PFSK-1 (cell line): ENCODE measurements around the gene FRK.

Source experiments
- FOXP2 ChIP-seq: optimal IDR thresholded peaks from 2 replicates; pipeline ENCODE3; 2011; ENCODE audit warnings: borderline replicate concordance, control low read depth, inconsistent platforms; ENCODE audit not compliant: insufficient read depth; ENCODE audit errors: extremely low read length, extremely low read depth
- POLR2AphosphoS5 ChIP-seq: IDR thresholded peaks from 2 replicates; pipeline ENCODE4 v1.6.1; 2012; ENCODE audit warnings: low read depth, mild to moderate bottlenecking, control low read depth, low read length, moderate library complexity
- SIN3A ChIP-seq: IDR thresholded peaks from 2 replicates; pipeline ENCODE4 v1.6.1; 2012; ENCODE audit warnings: mild to moderate bottlenecking, low read length, moderate library complexity, borderline replicate concordance; ENCODE audit not compliant: insufficient read depth
- TAF1 ChIP-seq: IDR thresholded peaks from 2 replicates; pipeline ENCODE4 v1.6.1; 2012; ENCODE audit warnings: low read length, control low read depth, borderline replicate concordance; ENCODE audit not compliant: insufficient read depth
- TF ChIP-seq, protein P1 (sequence below), 2 experiments: IDR thresholded peaks; 2 replicates each; pipeline versions ENCODE4 v1.6.1 to v1.8.0; 2011 to 2012; ENCODE audit warnings: low read depth in 2 of 2, low read length in 2 of 2, control low read depth in 1 of 2, inconsistent platforms in 1 of 2, mild to moderate bottlenecking in 1 of 2, moderate library complexity in 1 of 2; ENCODE audit not compliant: insufficient read depth in 1 of 2

FRK gene

DNA sequence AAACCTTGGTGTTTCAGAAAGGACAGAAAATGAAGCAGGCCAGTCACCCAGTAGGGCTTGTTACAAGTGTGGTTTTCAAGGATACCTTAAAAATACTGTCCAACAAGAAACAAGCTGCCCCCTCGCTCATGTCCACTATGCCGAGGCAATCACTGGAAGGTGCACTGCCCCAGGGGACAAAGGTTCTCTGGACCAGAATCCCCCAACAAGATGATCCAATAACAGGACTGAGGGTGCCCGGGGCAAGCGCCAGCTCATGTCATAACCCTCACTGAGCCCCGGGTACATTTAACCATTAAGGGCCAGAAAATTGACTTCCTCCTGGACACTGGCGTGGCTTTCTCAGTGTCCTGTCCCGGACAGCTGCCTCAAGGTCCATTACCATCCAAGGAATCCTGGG is 33.4 kb upstream of the FRK start:
- TF ChIP-seq TAF1 (no peak), SIN3A (no peak), POLR2AphosphoS5 (no peak), FOXP2 (no peak)
- TF ChIP-seq, protein P1, sequence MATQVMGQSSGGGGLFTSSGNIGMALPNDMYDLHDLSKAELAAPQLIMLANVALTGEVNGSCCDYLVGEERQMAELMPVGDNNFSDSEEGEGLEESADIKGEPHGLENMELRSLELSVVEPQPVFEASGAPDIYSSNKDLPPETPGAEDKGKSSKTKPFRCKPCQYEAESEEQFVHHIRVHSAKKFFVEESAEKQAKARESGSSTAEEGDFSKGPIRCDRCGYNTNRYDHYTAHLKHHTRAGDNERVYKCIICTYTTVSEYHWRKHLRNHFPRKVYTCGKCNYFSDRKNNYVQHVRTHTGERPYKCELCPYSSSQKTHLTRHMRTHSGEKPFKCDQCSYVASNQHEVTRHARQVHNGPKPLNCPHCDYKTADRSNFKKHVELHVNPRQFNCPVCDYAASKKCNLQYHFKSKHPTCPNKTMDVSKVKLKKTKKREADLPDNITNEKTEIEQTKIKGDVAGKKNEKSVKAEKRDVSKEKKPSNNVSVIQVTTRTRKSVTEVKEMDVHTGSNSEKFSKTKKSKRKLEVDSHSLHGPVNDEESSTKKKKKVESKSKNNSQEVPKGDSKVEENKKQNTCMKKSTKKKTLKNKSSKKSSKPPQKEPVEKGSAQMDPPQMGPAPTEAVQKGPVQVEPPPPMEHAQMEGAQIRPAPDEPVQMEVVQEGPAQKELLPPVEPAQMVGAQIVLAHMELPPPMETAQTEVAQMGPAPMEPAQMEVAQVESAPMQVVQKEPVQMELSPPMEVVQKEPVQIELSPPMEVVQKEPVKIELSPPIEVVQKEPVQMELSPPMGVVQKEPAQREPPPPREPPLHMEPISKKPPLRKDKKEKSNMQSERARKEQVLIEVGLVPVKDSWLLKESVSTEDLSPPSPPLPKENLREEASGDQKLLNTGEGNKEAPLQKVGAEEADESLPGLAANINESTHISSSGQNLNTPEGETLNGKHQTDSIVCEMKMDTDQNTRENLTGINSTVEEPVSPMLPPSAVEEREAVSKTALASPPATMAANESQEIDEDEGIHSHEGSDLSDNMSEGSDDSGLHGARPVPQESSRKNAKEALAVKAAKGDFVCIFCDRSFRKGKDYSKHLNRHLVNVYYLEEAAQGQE (IDR thresholded peaks at IDR 0.05; ENCODE audit: insufficient read depth in 1 of 2, low read depth in 2 of 2, low read length in 2 of 2), result no peak

DNA sequence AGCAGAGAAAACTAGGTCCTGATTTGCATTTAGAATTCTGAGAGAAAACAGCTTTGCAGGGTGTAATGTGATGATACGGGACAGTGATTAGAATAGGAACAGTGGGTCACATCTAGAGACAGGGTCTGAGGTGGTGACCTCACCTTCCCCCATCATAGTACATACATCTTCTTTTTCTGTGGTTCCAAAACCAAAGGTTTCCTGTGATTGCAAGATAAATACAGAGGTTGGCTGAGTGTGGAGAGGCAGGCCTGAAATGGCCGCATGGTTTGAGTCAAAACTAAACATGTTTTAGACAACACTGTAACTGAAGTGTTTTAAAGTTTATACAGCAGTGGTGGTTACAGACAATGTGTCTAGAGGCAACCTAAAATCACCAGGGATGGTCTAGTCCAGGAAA is 29.6 kb upstream of the FRK start:
- no peak for TF ChIP-seq POLR2AphosphoS5
- TF ChIP-seq, protein P1 (IDR thresholded peaks at IDR 0.05; ENCODE audit: insufficient read depth in 1 of 2, low read depth in 2 of 2, low read length in 2 of 2), result no peak
- no peak for TF ChIP-seq FOXP2
- TF ChIP-seq SIN3A, result no peak
- no peak for TF ChIP-seq TAF1

DNA sequence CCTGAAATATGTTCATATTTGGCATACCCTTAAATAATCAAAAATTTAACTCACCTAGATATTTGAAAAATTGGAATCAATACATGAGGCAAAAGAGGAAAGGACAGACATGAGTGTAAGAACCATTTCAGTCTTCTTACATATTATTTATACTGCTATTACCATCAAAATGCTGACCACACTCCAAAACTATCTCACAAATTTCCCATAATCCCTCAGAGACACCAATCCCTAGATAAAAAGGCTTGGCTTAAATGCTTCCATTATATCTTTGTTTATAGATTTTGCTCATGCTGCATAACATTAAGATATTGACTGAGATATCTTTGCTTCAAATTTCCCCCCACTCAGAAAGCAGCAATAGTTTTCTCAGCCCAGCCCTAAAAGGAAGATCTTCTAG is 28.3 kb upstream of the FRK start:
- TF ChIP-seq FOXP2 (no peak), POLR2AphosphoS5 (no peak)

DNA sequence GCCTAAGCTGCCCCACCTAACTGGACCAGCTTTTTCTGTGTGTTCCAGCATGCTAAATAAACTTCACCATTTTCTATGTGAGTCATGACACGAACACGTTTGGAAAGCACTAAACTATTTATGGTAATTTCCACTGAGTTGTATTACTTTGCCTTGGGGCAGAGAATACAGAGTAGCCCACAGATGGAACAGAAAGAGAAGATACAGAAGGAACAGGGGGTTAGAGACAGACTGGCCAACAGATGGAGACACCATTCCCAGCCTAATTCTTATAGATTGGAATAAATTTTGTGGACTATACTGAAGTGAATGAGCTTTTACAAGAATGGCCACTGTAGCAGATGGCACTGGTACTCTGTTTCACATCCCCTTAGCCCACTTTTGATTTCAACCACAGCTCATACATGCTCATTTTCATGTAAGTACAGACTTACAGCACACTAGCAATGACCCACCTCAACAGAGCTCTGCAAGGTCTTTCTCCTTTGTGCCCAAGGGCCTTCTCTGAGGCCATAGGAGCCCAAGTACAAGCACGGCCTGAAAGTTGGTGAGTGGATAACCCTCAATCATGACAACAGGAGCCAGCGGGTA is 26.8 kb upstream of the FRK start:
- TF ChIP-seq FOXP2 (no peak), POLR2AphosphoS5 (no peak), SIN3A (no peak), TAF1 (no peak)
- TF ChIP-seq, protein P1 (IDR thresholded peaks at IDR 0.05; ENCODE audit: insufficient read depth in 1 of 2, low read depth in 2 of 2, low read length in 2 of 2), result no peak

DNA sequence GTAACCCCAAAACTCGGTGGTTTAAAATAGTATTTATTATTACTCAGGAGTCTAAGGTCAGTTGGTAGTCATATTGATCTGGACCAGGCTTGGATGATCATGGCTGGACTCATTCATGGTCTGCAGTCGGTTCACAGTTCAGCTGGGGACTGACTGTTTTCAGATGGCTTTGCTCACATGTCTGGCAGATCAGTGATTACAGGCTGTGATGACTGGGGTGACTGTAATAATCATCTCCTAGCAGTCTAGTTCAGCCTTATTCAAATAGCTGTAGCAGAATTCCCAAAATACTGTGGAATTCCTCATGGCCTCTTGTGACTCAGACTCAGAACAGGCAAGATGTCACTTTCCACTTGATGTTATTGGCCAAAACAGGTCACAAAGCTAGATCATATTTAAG is 23.6 kb upstream of the FRK start:
- no peak for TF ChIP-seq SIN3A
- TF ChIP-seq TAF1, result no peak
- no peak for TF ChIP-seq POLR2AphosphoS5
- TF ChIP-seq, protein P1 (IDR thresholded peaks at IDR 0.05; ENCODE audit: insufficient read depth in 1 of 2, low read depth in 2 of 2, low read length in 2 of 2), result no peak
- no peak for TF ChIP-seq FOXP2
